Stimulated activated memory B cell treated with anti-CD40 and anti-IgM and Interleukin-4, amounts not matched to agents 10 μg/mL and 1 μg/mL and 100 μg/mL, for 72 hours (primary cell): ENCODE measurements around the gene JAG1.
"Not testable (repeated sequence)": the region's sequence is repeated elsewhere in the genome, so short reads cannot be mapped to it uniquely, and the experiment has no call there.

Source experiments
- ATAC-seq: fragments of 150-1000 bp; cut with Tn5 transposase; 2 replicates; pipeline ENCODE4 v1.10.0; 2021
- H3K27ac Mint-ChIP-seq: one replicate; pipeline ENCODE4 v1.8.0; 2022; ENCODE audit warnings: mild to moderate bottlenecking, mixed read lengths
- H3K27me3 Mint-ChIP-seq: one replicate; pipeline ENCODE4 v1.8.0; 2022; ENCODE audit warnings: mixed read lengths
- H3K36me3 Mint-ChIP-seq: one replicate; pipeline ENCODE4 v1.8.0; 2022; ENCODE audit warnings: mixed read lengths
- H3K4me1 Mint-ChIP-seq: one replicate; pipeline ENCODE4 v1.8.0; 2022; ENCODE audit warnings: mixed read lengths
- H3K4me3 Mint-ChIP-seq: one replicate; pipeline ENCODE4 v1.8.0; 2022; ENCODE audit warnings: mild to moderate bottlenecking, moderate library complexity, mixed read lengths
- H3K9me3 Mint-ChIP-seq: one replicate; pipeline ENCODE4 v1.8.0; 2022; ENCODE audit warnings: mixed read lengths

Gene JAG1

GRCh38 chr20:10590950-10591671 is 82.7 kb downstream of the JAG1 start:
- ATAC-seq = no peak
- Mint-ChIP-seq H3K4me3 (no peak overlapping the region), H3K9me3 (no peaks in the 10 kb centered on the region), H3K27ac (no peak overlapping the region), H3K27me3 (no peaks in the 10 kb centered on the region), H3K4me1 (no peaks in the 10 kb centered on the region), H3K36me3 (peaks cover 23% of the 10 kb centered on the region)

- peaks cover 30% of the 10 kb centered on the region for H3K36me3 Mint-ChIP-seq
- not testable (repeated sequence) for H3K4me3 Mint-ChIP-seq, ATAC-seq, H3K27me3 Mint-ChIP-seq, H3K4me1 Mint-ChIP-seq, H3K9me3 Mint-ChIP-seq, H3K27ac Mint-ChIP-seq
Measured at GRCh38 chr20:10590446-10590845, 83.4 kb downstream of the JAG1 start.
